Uterus (tissue), 4 donors: ENCODE data around the gene CADM4. TPM values are rescaled to one million over a fixed set of nuclear protein-coding genes. Genes with fewer than 3 reads are reported as not detected.
"Not testable (repeated sequence)": the region's sequence is repeated elsewhere in the genome, so short reads cannot be mapped to it uniquely, and the experiment has no call there.

Source experiments
- DNase-seq, 2 donors: peaks; one replicate each; pipeline ENCODE4 v3.0.0-alpha.2; 2019 to 2020
- H3K27ac ChIP-seq, 2 donors: fragments of 200-600 bp; sonication (generic); 1 replicate in 1 of 2; 2 replicates in 1 of 2; pipeline ENCODE4 v1.5.1; 2016 to 2018
- H3K27me3 ChIP-seq, 2 donors: fragments of 200-600 bp; sonication (generic); one replicate each; pipeline ENCODE4 v1.5.1; 2018 to 2019; ENCODE audit warnings: control low read depth in 1 of 2
- H3K36me3 ChIP-seq, 2 donors: fragments of 200-600 bp; sonication (generic); one replicate each; pipeline ENCODE4 v1.5.1; 2019; ENCODE audit warnings: control low read depth in 1 of 2
- H3K4me1 ChIP-seq, 2 donors: fragments of 200-600 bp; sonication (generic); one replicate each; pipeline ENCODE4 v1.5.1; 2018 to 2019; ENCODE audit warnings: control low read depth in 1 of 2
- H3K4me3 ChIP-seq, 2 donors: fragments of 200-600 bp; sonication (generic); 1 replicate in 1 of 2; 2 replicates in 1 of 2; pipeline ENCODE4 v1.5.1; 2018 to 2019; ENCODE audit warnings: mild to moderate bottlenecking in 1 of 2
- H3K9me3 ChIP-seq, 2 donors: fragments of 200-600 bp; sonication (generic); one replicate each; pipeline ENCODE4 v1.5.1; 2019; ENCODE audit warnings: control low read depth in 1 of 2
- POLR2A ChIP-seq, 2 donors: fragments of 450-650 bp; IDR thresholded peaks; one replicate each; pipeline ENCODE4 v1.6.1; 2016; ENCODE audit warnings: antibody characterized with exemption in 2 of 2, mild to moderate bottlenecking in 1 of 2, moderate library complexity in 1 of 2
- intact Hi-C: fragments of 100-400 bp; cut with DNase I; formaldehyde crosslinking; loops from one replicate; pipeline ENCODE4 v1.15.1; 2023; ENCODE audit warnings: low total_unique reads
- total RNA-seq, 4 donors: library from RNA; depleted of rRNA in 3 of 4; stranded (reverse); fragments of >200 nt in 3 of 4; gene quantifications; one replicate each; pipeline versions ENCODE4 v1.1.0 to v1.2.4, GENCODE V29; 2014 to 2023
- TF ChIP-seq, protein P1 (sequence below), 4 experiments: fragments of 200-600 bp in 2 of 4; fragments of 450-650 bp in 2 of 4; sonication (generic) in 2 of 4; IDR thresholded peaks; one replicate each; pipeline ENCODE4 v1.5.1; 2016 to 2019; ENCODE audit warnings: antibody characterized with exemption in 4 of 4, mild to moderate bottlenecking in 2 of 4, moderate library complexity in 1 of 4
- donor health status: DM: yes; HTN: yes; CAD: no.

Gene CADM4
- total RNA-seq, 4 donors from 2014 or later: 2.1 to 18.6 (median 10.5) TPM

GRCh38 chr19:43658001-43658400, 18.4 kb upstream of the CADM4 start:
- no peak for TF ChIP-seq POLR2A (IDR thresholded peaks at IDR 0.05)
- TF ChIP-seq, protein P1, sequence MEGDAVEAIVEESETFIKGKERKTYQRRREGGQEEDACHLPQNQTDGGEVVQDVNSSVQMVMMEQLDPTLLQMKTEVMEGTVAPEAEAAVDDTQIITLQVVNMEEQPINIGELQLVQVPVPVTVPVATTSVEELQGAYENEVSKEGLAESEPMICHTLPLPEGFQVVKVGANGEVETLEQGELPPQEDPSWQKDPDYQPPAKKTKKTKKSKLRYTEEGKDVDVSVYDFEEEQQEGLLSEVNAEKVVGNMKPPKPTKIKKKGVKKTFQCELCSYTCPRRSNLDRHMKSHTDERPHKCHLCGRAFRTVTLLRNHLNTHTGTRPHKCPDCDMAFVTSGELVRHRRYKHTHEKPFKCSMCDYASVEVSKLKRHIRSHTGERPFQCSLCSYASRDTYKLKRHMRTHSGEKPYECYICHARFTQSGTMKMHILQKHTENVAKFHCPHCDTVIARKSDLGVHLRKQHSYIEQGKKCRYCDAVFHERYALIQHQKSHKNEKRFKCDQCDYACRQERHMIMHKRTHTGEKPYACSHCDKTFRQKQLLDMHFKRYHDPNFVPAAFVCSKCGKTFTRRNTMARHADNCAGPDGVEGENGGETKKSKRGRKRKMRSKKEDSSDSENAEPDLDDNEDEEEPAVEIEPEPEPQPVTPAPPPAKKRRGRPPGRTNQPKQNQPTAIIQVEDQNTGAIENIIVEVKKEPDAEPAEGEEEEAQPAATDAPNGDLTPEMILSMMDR (IDR thresholded peaks at IDR 0.05): no peak
- H3K9me3 ChIP-seq: no peaks in the 10 kb centered on the region
- intact Hi-C loops: no loop called here
- no peak overlapping the region for H3K4me3 ChIP-seq
- H3K36me3 ChIP-seq: no peaks in the 10 kb centered on the region
- no peak overlapping the region for H3K27ac ChIP-seq
- no peaks in the 10 kb centered on the region for H3K4me1 ChIP-seq
- H3K27me3 ChIP-seq: no peaks in the 10 kb centered on the region
- DNase-seq: no peak

DNA sequence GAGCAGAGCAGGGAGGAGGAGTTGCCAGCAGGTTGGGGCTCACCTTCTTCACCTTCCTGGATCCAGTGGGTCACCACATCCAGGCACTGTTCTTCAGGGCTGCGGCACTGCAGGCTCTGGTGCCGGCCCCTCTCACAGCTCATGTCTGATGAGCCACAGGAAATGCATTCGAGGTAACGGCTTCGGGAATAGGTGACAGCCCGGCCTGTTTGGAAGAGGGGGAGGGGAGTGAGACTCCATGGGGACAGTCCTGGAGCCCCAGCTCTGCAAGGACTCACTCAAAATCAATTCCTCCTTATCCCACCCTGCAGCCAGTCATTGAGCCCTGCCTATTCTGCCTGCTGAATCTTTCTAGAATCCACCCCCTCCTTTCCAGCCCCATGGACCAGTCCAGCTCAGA, 16.8 kb upstream of the CADM4 start:
- Histone ChIP-seq H3K36me3 (no peaks in the 10 kb centered on the region), H3K27ac (no peak overlapping the region), H3K4me3 (no peak overlapping the region), H3K9me3 (no peaks in the 10 kb centered on the region), H3K4me1 (no peaks in the 10 kb centered on the region), H3K27me3 (no peaks in the 10 kb centered on the region)
- intact Hi-C loops: no loop called here
- DNase-seq: no peak
- no peak for TF ChIP-seq POLR2A (IDR thresholded peaks at IDR 0.05)
- TF ChIP-seq, protein P1 (IDR thresholded peaks at IDR 0.05): no peak

- H3K36me3 ChIP-seq: no peaks in the 10 kb centered on the region
- H3K9me3 ChIP-seq: no peaks in the 10 kb centered on the region
- no peaks in the 10 kb centered on the region for H3K27me3 ChIP-seq
- no peak overlapping the region for H3K4me3 ChIP-seq
- no peaks in the 10 kb centered on the region for H3K4me1 ChIP-seq
- DNase-seq: no peak
- TF ChIP-seq, protein P1 (IDR thresholded peaks at IDR 0.05): no peak
- TF ChIP-seq POLR2A (IDR thresholded peaks at IDR 0.05): no peak
- H3K27ac ChIP-seq: no peak overlapping the region
- intact Hi-C loops: no loop called here
Measured at GRCh38 chr19:43652546-43652874, 12.9 kb upstream of the CADM4 start.

DNA sequence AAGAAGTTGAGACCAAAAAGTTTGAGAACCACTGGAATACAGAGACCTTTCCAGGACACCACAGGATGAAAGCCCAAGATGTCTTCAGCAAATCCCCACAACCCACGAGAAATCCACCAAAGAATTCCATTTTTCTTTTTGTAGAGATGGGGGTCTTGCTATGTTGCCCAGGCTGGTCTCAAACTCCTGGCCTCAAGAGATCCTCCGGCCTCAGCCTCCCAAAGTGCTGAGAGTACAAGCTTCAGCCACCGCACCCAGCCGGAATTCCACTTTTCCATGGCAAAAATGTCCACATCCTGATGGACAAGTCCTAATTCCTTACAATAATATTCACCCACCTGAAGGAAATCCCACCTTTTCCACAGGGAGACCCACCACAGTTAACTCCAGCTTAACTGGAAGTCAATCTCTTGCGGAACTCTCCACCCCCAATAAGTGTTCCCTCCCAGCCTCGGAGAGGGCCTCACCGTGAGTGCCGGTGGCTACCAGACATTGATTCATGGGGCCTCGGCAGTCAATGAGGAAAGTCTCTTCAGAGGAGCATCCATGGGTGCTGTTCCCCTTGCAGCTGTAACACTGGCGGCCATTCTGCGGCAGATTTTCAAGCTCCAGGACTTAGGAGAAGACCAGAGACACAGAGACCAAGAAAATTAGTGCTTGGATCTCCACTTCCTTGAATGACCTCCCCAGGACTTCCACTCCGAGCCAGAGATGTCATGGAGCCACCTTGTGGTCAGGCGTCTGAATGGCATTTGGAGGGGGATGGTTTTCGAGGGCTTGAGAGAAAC, 12.3 kb upstream of the CADM4 start:
- intact Hi-C loops: no loop called here
- Histone ChIP-seq H3K27ac (no peak overlapping the region), H3K9me3 (no peaks in the 10 kb centered on the region), H3K4me1 (no peaks in the 10 kb centered on the region), H3K4me3 (no peak overlapping the region), H3K27me3 (no peaks in the 10 kb centered on the region), H3K36me3 (no peaks in the 10 kb centered on the region)
- DNase-seq: peak; percentile 42 to 47
- TF ChIP-seq, protein P1 (IDR thresholded peaks at IDR 0.05): peak; percentile 63 to 75 (median 70)
- TF ChIP-seq POLR2A (IDR thresholded peaks at IDR 0.05): no peak

DNA sequence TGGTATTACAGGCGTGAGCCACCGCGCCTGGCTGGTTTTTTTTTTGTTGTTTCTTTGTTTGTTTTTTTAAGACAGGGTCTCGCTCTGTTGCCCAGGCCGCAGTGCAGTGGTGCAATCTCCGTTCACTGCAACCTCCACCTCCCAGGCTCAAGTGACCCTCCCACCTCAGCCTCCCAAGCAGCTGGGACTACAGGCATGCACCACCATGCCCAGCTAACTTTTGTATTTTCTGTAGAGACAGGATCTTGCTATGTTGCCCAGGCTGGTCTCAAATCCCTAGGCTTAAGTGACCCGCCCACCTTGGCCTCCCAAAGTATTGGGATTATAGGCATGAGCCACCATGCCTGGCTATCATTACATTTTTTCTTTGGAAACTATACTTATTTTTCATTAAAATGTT, 10.6 kb upstream of the CADM4 start:
- intact Hi-C loops, H3K27me3 ChIP-seq, H3K4me3 ChIP-seq, DNase-seq, H3K27ac ChIP-seq, H3K36me3 ChIP-seq, H3K4me1 ChIP-seq, H3K9me3 ChIP-seq: not testable (repeated sequence)

GRCh38 chr19:43649514-43649913, 9.9 kb upstream of the CADM4 start:
- H3K4me3 ChIP-seq: no peak overlapping the region
- no peak for DNase-seq
- intact Hi-C loops: no loop called here
- no peak overlapping the region for H3K27ac ChIP-seq
- no peaks in the 10 kb centered on the region for H3K9me3 ChIP-seq
- no peaks in the 10 kb centered on the region for H3K27me3 ChIP-seq
- no peak for TF ChIP-seq POLR2A (IDR thresholded peaks at IDR 0.05)
- TF ChIP-seq, protein P1 (IDR thresholded peaks at IDR 0.05): no peak
- no peaks in the 10 kb centered on the region for H3K4me1 ChIP-seq
- H3K36me3 ChIP-seq: no peaks in the 10 kb centered on the region
